ENCODE measurements around the gene XXYLT1.

Gene XXYLT1

GRCh38 chr3:195139876-195140240 is 131.1 kb downstream of the XXYLT1 start:
- no peak for DNase-seq (ENCODE audit: extremely low spot score)
- CTCF ChIA-PET = no interaction called here
- TF ChIP-seq FOXK2 (IDR thresholded peaks at IDR 0.05) = no peak
- TF ChIP-seq FOXM1 (IDR thresholded peaks at IDR 0.05; ENCODE audit: borderline replicate concordance) = no peak
- TF ChIP-seq SP1 (IDR thresholded peaks at IDR 0.05) = no peak
- TF ChIP-seq, protein P1, sequence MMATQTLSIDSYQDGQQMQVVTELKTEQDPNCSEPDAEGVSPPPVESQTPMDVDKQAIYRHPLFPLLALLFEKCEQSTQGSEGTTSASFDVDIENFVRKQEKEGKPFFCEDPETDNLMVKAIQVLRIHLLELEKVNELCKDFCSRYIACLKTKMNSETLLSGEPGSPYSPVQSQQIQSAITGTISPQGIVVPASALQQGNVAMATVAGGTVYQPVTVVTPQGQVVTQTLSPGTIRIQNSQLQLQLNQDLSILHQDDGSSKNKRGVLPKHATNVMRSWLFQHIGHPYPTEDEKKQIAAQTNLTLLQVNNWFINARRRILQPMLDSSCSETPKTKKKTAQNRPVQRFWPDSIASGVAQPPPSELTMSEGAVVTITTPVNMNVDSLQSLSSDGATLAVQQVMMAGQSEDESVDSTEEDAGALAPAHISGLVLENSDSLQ (IDR thresholded peaks at IDR 0.05) = no peak
- TF ChIP-seq ELF4 (IDR thresholded peaks at IDR 0.05) = no peak
- no peak for TF ChIP-seq NFRKB (IDR thresholded peaks at IDR 0.05)
- no peak for TF ChIP-seq ZNF384 (IDR thresholded peaks at IDR 0.05)
- TF ChIP-seq HDGF (IDR thresholded peaks at IDR 0.05; ENCODE audit: borderline replicate concordance) = no peak
- TF ChIP-seq L3MBTL2 (conservative IDR thresholded peaks at IDR 0.05) = no peak
- TF ChIP-seq LEF1 (IDR thresholded peaks at IDR 0.05; ENCODE audit: borderline replicate concordance) = no peak
- TF ChIP-seq CTBP1 (IDR thresholded peaks at IDR 0.05; ENCODE audit: borderline replicate concordance) = no peak
- TF ChIP-seq FOXA1 (IDR thresholded peaks at IDR 0.05) = no peak
- no peak for TF ChIP-seq BHLHE40 (IDR thresholded peaks at IDR 0.05; ENCODE audit: borderline replicate concordance)
- no peak for TF ChIP-seq ARNT (IDR thresholded peaks at IDR 0.05)
- TF ChIP-seq SUZ12 (IDR thresholded peaks at IDR 0.05) = no peak
- no peak for TF ChIP-seq TARDBP (IDR thresholded peaks at IDR 0.05)
- POLR2A ChIA-PET = no interaction called here

GRCh38 chr3:195139091-195139875 is 131.7 kb downstream of the XXYLT1 start:
- ChIA-PET POLR2A (no interaction called here), CTCF (no interaction called here)
- TF ChIP-seq, protein P1 (IDR thresholded peaks at IDR 0.05) = no peak
- TF ChIP-seq TARDBP (IDR thresholded peaks at IDR 0.05) = no peak
- DNase-seq (ENCODE audit: extremely low spot score) = no peak

DNA sequence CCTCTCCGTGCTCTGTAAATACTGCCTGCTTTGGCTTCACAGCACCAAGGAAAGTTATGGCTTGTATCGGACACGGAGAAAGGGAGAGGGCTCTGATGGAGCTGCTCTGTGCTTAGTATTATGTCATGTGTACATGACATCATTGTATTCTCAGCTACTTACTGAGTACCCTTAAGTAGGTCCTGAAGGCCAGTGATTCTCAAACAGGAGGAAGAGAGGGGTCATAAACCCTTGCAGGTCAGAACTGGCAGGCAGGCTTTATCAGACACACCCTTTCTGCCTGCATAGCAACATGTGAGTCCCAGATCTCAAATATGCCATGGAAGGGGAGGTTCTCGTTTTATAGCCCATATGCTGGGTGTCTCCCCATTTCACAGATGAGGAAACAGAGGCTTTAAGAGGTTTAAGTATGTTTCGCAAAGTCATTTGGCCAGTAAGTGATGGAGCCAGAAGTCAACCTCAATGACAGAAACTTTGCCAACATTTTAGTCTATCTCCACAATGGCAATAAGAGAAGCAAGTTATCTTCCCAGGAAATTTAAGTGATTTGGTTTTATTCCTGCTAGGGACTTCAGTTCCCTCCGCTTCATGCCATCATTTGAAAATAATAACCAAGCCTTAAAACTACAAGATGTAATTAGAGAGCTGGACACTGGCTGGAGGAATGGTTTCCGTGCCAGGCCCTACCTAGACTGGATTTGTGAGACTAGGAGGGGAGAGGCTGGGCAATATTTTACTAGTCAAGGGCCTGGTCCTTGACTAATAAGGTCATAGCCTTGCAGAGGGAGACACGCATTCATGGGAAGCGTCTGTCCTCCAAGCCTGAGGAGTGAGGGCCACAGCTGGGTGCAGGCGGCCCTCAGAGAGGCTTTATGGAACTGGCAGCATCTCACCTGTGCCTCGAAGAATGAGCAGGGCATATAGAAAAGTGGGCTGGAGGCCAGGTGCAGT is 133.0 kb downstream of the XXYLT1 start:
- POLR2A ChIA-PET = no interaction called here
- CTCF ChIA-PET = no interaction called here
- no peak for DNase-seq (ENCODE audit: extremely low spot score)
- no peak for TF ChIP-seq NFRKB (IDR thresholded peaks at IDR 0.05)
- TF ChIP-seq ARNT (IDR thresholded peaks at IDR 0.05) = no peak

DNA sequence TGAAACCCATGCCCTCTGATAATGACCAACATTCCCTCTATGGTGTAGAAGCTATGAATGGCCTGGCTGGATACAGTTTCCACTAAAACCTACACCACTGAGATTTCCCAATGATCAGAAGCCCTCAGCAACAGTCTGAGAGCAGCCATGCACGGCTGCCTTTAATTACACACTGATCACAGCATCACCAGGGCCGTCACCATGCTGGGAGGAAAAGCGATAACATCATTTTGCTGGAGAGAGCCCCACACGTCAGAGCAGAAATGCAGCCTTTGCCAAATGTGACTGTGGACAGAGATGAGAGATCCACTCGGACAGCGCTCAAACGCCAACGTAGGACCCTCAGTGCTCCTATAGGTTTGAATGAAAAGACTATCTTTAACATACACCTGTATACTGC is 135.0 kb downstream of the XXYLT1 start:
- no peak for TF ChIP-seq FOXM1 (IDR thresholded peaks at IDR 0.05; ENCODE audit: borderline replicate concordance)
- TF ChIP-seq NFRKB (IDR thresholded peaks at IDR 0.05) = no peak
- TF ChIP-seq SUZ12 (IDR thresholded peaks at IDR 0.05) = no peak
- no peak for TF ChIP-seq FOXK2 (IDR thresholded peaks at IDR 0.05)
- no peak for TF ChIP-seq FOXA1 (IDR thresholded peaks at IDR 0.05)
- no peak for TF ChIP-seq LEF1 (IDR thresholded peaks at IDR 0.05; ENCODE audit: borderline replicate concordance)
- CTCF ChIA-PET = no interaction called here
- DNase-seq (ENCODE audit: extremely low spot score) = no peak
- POLR2A ChIA-PET = no interaction called here

GRCh38 chr3:195134431-195134830 is 136.5 kb downstream of the XXYLT1 start:
- POLR2A ChIA-PET = no interaction called here
- CTCF ChIA-PET = no interaction called here
- TF ChIP-seq BHLHE40 (IDR thresholded peaks at IDR 0.05; ENCODE audit: borderline replicate concordance) (no peak), SUZ12 (IDR thresholded peaks at IDR 0.05) (no peak), FOXK2 (IDR thresholded peaks at IDR 0.05) (no peak), HDGF (IDR thresholded peaks at IDR 0.05; ENCODE audit: borderline replicate concordance) (no peak), ZNF384 (IDR thresholded peaks at IDR 0.05) (no peak), ELF4 (IDR thresholded peaks at IDR 0.05) (no peak), TARDBP (IDR thresholded peaks at IDR 0.05) (no peak), ARNT (IDR thresholded peaks at IDR 0.05) (no peak), LEF1 (IDR thresholded peaks at IDR 0.05; ENCODE audit: borderline replicate concordance) (no peak), FOXM1 (IDR thresholded peaks at IDR 0.05; ENCODE audit: borderline replicate concordance) (no peak), FOXA1 (IDR thresholded peaks at IDR 0.05) (no peak), NFRKB (IDR thresholded peaks at IDR 0.05) (no peak), SP1 (IDR thresholded peaks at IDR 0.05) (no peak), L3MBTL2 (conservative IDR thresholded peaks at IDR 0.05) (no peak), CTBP1 (IDR thresholded peaks at IDR 0.05; ENCODE audit: borderline replicate concordance) (no peak)
- TF ChIP-seq, protein P1 (IDR thresholded peaks at IDR 0.05) = no peak
- DNase-seq (ENCODE audit: extremely low spot score) = no peak

GRCh38 chr3:195133462-195133861 is 137.5 kb downstream of the XXYLT1 start:
- TF ChIP-seq L3MBTL2 (conservative IDR thresholded peaks at IDR 0.05) (no peak), TARDBP (IDR thresholded peaks at IDR 0.05) (no peak), ARNT (IDR thresholded peaks at IDR 0.05) (no peak)
- DNase-seq (ENCODE audit: extremely low spot score) = no peak
- POLR2A ChIA-PET = no interaction called here
- CTCF ChIA-PET = no interaction called here

All from HEK293T (cell line).